GM18526 (cell line): ENCODE results near the gene ACER1.

Source experiments
- POLR2A ChIP-seq: IDR thresholded peaks from 3 replicates; pipeline ENCODE4 v1.6.1; 2011; ENCODE audit not compliant: insufficient read length; ENCODE audit errors: extremely low read depth

Gene ACER1

GRCh38 chr19:6263735-6264444 lies 69.5 kb downstream of the ACER1 start:
- no peak for TF ChIP-seq POLR2A

DNA sequence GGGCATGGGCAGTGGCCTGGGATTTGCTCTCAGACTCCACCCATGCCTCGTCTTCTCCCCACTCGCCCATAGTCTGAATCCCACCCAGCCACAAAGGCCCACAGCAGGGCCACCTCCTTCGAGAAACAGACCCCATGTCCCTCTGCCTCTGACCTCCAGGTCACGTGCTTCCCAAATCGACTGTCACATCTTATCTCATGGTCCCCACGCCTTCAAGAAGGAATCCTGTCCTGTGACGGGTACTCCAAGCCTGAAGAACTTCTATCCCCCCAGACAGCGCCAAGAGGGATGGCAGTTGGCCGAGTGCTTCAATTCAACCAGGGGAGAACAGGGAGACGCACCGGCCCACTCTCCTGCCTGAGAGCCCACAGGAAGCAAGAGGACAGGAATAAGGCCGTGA lies 70.1 kb downstream of the ACER1 start:
- TF ChIP-seq POLR2A = no peak

GRCh38 chr19:6262519-6262918 lies 70.9 kb downstream of the ACER1 start:
- no peak for TF ChIP-seq POLR2A

DNA sequence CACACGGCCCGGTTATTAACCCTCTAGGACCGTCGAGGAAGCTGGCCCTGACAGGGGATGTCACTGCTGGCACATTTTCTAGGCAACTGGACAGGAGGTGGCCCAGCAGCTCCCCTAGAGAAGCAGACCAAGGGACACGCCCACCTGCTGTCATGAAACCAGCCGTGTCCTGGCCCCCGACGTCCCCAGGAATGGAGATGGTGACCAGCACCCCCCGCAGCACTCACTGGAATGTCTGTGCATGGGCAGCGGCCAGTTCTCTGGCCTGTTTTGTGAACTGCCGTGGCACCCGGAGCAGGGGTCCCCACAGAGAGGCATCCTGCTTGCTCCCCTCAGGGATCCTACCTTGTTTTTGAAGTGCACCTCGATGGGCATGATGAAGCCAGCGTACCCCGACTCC lies 71.5 kb downstream of the ACER1 start:
- no peak for TF ChIP-seq POLR2A

- no peak for TF ChIP-seq POLR2A
Observed at GRCh38 chr19:6260912-6261650, 72.3 kb downstream of the ACER1 start.

DNA sequence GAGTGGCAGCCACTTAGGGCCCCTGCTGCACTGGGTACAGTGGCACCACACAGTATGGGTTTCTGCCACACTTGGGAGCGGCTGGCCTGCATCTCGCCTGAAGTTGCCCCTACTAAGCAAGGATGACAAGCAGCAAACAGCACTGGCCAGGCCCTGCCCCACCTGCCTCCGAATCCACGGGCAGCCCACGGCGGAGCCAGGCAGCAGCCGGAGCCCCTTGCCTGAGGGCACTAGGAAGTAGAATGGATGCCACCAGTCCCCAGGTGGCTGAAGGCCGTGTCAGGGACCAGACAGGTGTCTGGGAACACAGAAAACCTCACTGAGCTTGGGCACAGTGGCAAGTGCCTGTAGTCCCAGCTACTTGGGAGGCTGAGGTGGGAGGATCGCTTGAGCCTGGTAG lies 73.0 kb downstream of the ACER1 start:
- TF ChIP-seq POLR2A = no peak

DNA sequence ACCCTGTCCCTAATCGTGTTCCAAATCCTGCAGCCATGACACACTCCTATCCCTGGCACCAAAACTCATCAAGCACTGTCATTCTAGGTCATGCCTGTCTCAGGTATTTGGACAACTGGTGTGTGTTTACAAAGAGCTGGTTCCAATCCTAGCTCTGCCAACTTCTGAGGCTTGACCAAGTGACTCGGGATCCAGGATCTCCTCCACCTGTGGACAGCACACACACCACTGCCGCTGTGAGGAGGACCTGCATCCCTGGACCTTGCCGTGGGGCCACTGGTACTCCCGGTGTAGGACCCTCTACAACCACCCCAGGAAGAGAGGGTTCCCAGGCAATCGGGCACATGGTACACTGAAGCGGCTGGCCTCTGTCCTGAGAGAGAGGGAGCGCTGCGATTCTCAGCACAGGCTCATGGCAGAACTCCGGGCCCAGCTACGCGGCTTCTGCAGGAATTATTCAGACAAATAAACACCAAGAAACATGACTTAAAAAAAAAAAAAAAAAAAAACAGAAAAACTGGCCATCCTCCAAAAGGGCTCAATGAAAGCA lies 74.0 kb downstream of the ACER1 start:
- TF ChIP-seq POLR2A = no peak

GRCh38 chr19:6258812-6259311 lies 74.5 kb downstream of the ACER1 start:
- TF ChIP-seq POLR2A = no peak
